HUES48 (cell line): Measurements from ENCODE around the gene SMARCB1.

Source experiments
- H3K27ac ChIP-seq: one replicate; pipeline ENCODE4 v1.7.0; 2013; ENCODE audit warnings: low read depth, low read length, inconsistent platforms
- H3K27me3 ChIP-seq: 2 replicates; pipeline ENCODE4 v1.6.1; 2013; ENCODE audit warnings: mild to moderate bottlenecking, low read length; ENCODE audit not compliant: control insufficient read depth, insufficient read depth
- H3K36me3 ChIP-seq: 2 replicates; pipeline ENCODE4 v1.6.1; 2013; ENCODE audit warnings: low read length; ENCODE audit not compliant: control insufficient read depth, insufficient read depth
- H3K4me1 ChIP-seq: 2 replicates; pipeline ENCODE4 v1.6.1; 2013; ENCODE audit warnings: mild to moderate bottlenecking, low read length; ENCODE audit not compliant: control insufficient read depth, insufficient read depth
- H3K4me3 ChIP-seq: 2 replicates; pipeline ENCODE4 v1.5.1; 2013; ENCODE audit warnings: mild to moderate bottlenecking, low read depth, low read length
- H3K9ac ChIP-seq: 2 replicates; pipeline ENCODE4 v1.6.1; 2013; ENCODE audit warnings: mild to moderate bottlenecking, low read depth, low read length, moderate library complexity
- H3K9me3 ChIP-seq: 2 replicates; pipeline ENCODE4 v1.6.1; 2013; ENCODE audit warnings: low read length; ENCODE audit not compliant: control insufficient read depth, insufficient read depth

SMARCB1 gene

GRCh38 chr22:23751441-23751996 lies 35.2 kb upstream of the SMARCB1 start:
- H3K36me3 ChIP-seq = no peaks in the 10 kb centered on the region
- H3K4me3 ChIP-seq = peak overlapping the region; percentile 84
- peak overlapping the region; percentile 79 for H3K27ac ChIP-seq
- no peaks in the 10 kb centered on the region for H3K27me3 ChIP-seq
- no peaks in the 10 kb centered on the region for H3K9me3 ChIP-seq
- H3K9ac ChIP-seq = peak overlapping the region; percentile 85
- H3K4me1 ChIP-seq = peaks cover 4% of the 10 kb centered on the region; the same call in 1 of the 2 replicates

GRCh38 chr22:23752090-23752691 lies 34.6 kb upstream of the SMARCB1 start:
- peaks cover 4% of the 10 kb centered on the region; the same call in 1 of the 2 replicates for H3K4me1 ChIP-seq
- no peaks in the 10 kb centered on the region for H3K36me3 ChIP-seq
- H3K27me3 ChIP-seq = no peaks in the 10 kb centered on the region
- H3K9ac ChIP-seq = no peak overlapping the region
- no peak overlapping the region for H3K27ac ChIP-seq
- H3K9me3 ChIP-seq = no peaks in the 10 kb centered on the region
- H3K4me3 ChIP-seq = no peak overlapping the region

- Histone ChIP-seq H3K9ac (no peak overlapping the region), H3K27ac (no peak overlapping the region), H3K4me1 (peaks cover 4% of the 10 kb centered on the region; the same call in 1 of the 2 replicates), H3K4me3 (no peak overlapping the region), H3K27me3 (no peaks in the 10 kb centered on the region), H3K36me3 (no peaks in the 10 kb centered on the region), H3K9me3 (no peaks in the 10 kb centered on the region)
Observed at GRCh38 chr22:23752750-23753149, 34.0 kb upstream of the SMARCB1 start.

DNA sequence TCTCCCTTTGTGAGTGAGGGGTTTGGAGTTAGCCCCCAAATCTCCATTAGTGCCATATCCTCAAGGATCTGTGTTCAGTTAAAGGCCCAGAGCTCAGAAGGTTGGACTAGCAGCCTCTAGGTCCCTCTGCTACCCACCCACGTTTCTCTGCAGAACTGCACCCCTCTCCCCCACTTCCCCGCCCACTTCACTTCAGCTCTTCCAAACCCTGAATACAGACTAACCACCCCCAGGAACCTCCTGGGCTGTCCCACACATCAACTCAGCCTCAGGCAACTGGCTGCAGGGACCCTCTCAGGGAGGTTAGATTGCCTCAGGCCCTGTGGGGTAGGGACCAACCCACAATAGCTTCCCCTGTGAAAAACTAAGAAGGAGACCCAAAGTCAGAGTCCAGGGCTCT lies 33.4 kb upstream of the SMARCB1 start:
- H3K27me3 ChIP-seq = no peaks in the 10 kb centered on the region
- H3K36me3 ChIP-seq = no peaks in the 10 kb centered on the region
- H3K9ac ChIP-seq = no peak overlapping the region
- no peak overlapping the region for H3K4me3 ChIP-seq
- peaks cover 4% of the 10 kb centered on the region; the same call in 1 of the 2 replicates for H3K4me1 ChIP-seq
- no peaks in the 10 kb centered on the region for H3K9me3 ChIP-seq
- no peak overlapping the region for H3K27ac ChIP-seq

- no peak within 1 kb of the TSS for H3K9ac ChIP-seq
- peaks cover 4% of the 10 kb centered on the region; the same call in 1 of the 2 replicates for H3K4me1 ChIP-seq
- no peaks in the 10 kb centered on the region for H3K27me3 ChIP-seq
- no peak within 1 kb of the TSS for H3K4me3 ChIP-seq
- no peak within 1 kb of the TSS for H3K27ac ChIP-seq
- no peaks in the 10 kb centered on the region for H3K36me3 ChIP-seq
- no peaks in the 10 kb centered on the region for H3K9me3 ChIP-seq
Observed at GRCh38 chr22:23754220-23754919, 32.4 kb upstream of the SMARCB1 start, which contains the start of gene VPREB3. TSS of gene VPREB3 (minus strand) at chr22:23754425. CDS start at chr22:23754363, 62 bp downstream.

DNA sequence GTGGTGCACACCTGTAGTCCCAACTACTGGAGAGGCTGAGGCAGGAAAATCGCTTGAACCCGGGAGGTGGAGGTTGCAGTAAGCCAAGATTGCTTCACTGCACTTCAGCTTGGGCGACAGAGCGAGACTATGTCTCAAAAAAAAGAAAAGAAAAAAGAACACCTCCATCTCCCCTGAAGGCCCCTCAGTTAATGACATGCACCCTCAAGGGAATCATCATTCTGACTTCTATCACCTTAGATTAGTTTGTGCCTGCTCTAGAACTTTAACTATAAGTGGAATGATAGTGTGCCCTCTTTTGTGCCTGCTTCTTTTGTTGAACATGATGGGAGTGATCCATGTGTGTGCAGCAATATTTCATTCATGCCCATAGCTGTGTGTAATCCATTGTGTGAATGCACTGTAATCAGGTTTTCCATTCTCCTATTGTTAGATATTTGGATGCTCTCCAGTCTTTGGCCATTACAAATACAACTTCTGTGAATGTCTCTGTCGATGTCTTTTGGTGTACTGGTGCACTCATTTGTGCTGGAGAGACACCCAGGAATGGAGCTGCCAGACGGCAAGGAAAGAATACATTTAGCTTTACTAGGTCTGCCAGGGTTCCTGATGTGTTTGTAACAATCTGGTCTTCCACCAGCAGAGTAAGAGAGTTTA lies 31.7 kb upstream of the SMARCB1 start:
- Histone ChIP-seq H3K9me3 (no peaks in the 10 kb centered on the region), H3K36me3 (no peaks in the 10 kb centered on the region), H3K4me3 (no peak overlapping the region), H3K27me3 (no peaks in the 10 kb centered on the region), H3K4me1 (no peaks in the 10 kb centered on the region; the same call in 1 of the 2 replicates), H3K9ac (no peak overlapping the region), H3K27ac (no peak overlapping the region)

GRCh38 chr22:23755711-23756110 lies 31.1 kb upstream of the SMARCB1 start:
- no peak overlapping the region for H3K27ac ChIP-seq
- no peaks in the 10 kb centered on the region; the same call in 1 of the 2 replicates for H3K4me1 ChIP-seq
- H3K36me3 ChIP-seq = no peaks in the 10 kb centered on the region
- no peak overlapping the region for H3K4me3 ChIP-seq
- H3K9ac ChIP-seq = no peak overlapping the region
- no peaks in the 10 kb centered on the region for H3K9me3 ChIP-seq
- no peaks in the 10 kb centered on the region for H3K27me3 ChIP-seq

GRCh38 chr22:23756891-23757290 lies 29.9 kb upstream of the SMARCB1 start:
- no peaks in the 10 kb centered on the region for H3K36me3 ChIP-seq
- H3K27me3 ChIP-seq = no peaks in the 10 kb centered on the region
- H3K9ac ChIP-seq = no peak overlapping the region
- H3K9me3 ChIP-seq = no peaks in the 10 kb centered on the region
- no peaks in the 10 kb centered on the region for H3K4me1 ChIP-seq
- no peak overlapping the region for H3K4me3 ChIP-seq
- H3K27ac ChIP-seq = no peak overlapping the region

GRCh38 chr22:23759566-23759965 lies 27.2 kb upstream of the SMARCB1 start:
- Histone ChIP-seq H3K27ac (no peak overlapping the region), H3K4me1 (peaks cover 17% of the 10 kb centered on the region), H3K9ac (no peak overlapping the region), H3K36me3 (peaks cover under 1% of the 10 kb centered on the region), H3K4me3 (no peak overlapping the region), H3K9me3 (no peaks in the 10 kb centered on the region), H3K27me3 (no peaks in the 10 kb centered on the region)

GRCh38 chr22:23760056-23760455 lies 26.7 kb upstream of the SMARCB1 start:
- H3K9ac ChIP-seq = no peak overlapping the region
- peaks cover 17% of the 10 kb centered on the region for H3K4me1 ChIP-seq
- no peak overlapping the region for H3K4me3 ChIP-seq
- no peaks in the 10 kb centered on the region for H3K27me3 ChIP-seq
- peaks cover 6% of the 10 kb centered on the region for H3K36me3 ChIP-seq
- H3K27ac ChIP-seq = no peak overlapping the region
- no peaks in the 10 kb centered on the region for H3K9me3 ChIP-seq
